Naive thymus-derived CD4-positive, alpha-beta T cell (primary cell): ENCODE measurements around the gene ALOX12B. TPM values are rescaled to one million over a fixed set of nuclear protein-coding genes. Genes with fewer than 3 reads are reported as not detected.
A peak's percentile ranks its signal among the peaks of the same experiment; 100 is the strongest.

Experiments used
- ATAC-seq: fragments of 150-1000 bp; cut with Tn5 transposase; 2 replicates; pipeline ENCODE4 v1.10.0; 2021; ENCODE audit warnings: mild to moderate bottlenecking, moderate library complexity
- CTCF ChIA-PET: fragments of 350-600 bp; sonication (Branson Sonifier 250); formaldehyde crosslinking; loops from one replicate; lab custom pipeline; 2021; ENCODE audit warnings: antibody characterized with exemption; lab: Charles Lee
- POLR2A ChIA-PET: fragments of 350-600 bp; sonication (Branson Sonifier 250); formaldehyde crosslinking; loops from one replicate; lab custom pipeline; 2021; ENCODE audit warnings: antibody characterized with exemption, inconsistent platforms; lab: Charles Lee
- DNase-seq, 9 donors: peaks; one replicate each; pipeline versions ENCODE4 v3.0.0 to v3.0.0-alpha.2; 2020 to 2022; ENCODE audit warnings: mixed read lengths in 1 of 9
- H3K27ac ChIP-seq: one replicate; pipeline ENCODE4 v1.7.0; 2013; ENCODE audit warnings: mild to moderate bottlenecking, low read depth, low read length, moderate library complexity
- H3K27me3 ChIP-seq, 2 donors: one replicate each; pipeline ENCODE4 v1.7.0; 2013; ENCODE audit warnings: low read length in 2 of 2, mild to moderate bottlenecking in 2 of 2, moderate library complexity in 2 of 2; ENCODE audit not compliant: control insufficient read depth in 2 of 2, insufficient read depth in 2 of 2
- H3K36me3 ChIP-seq, 3 experiments: 1 replicate in 2 of 3; 2 replicates in 1 of 3; pipeline ENCODE4 v1.7.0; 2013; ENCODE audit warnings: low read length in 3 of 3, mild to moderate bottlenecking in 3 of 3, moderate library complexity in 1 of 3; ENCODE audit not compliant: insufficient read depth in 3 of 3, control insufficient read depth in 2 of 3
- H3K4me1 ChIP-seq, 2 donors: one replicate each; pipeline ENCODE4 v1.7.0; 2013; ENCODE audit warnings: low read length in 2 of 2, mild to moderate bottlenecking in 2 of 2, moderate library complexity in 1 of 2; ENCODE audit not compliant: control insufficient read depth in 2 of 2, insufficient read depth in 2 of 2
- H3K4me3 ChIP-seq: 2 replicates; pipeline ENCODE4 v1.7.0; 2013; ENCODE audit warnings: mild to moderate bottlenecking, low read length
- H3K9me3 ChIP-seq, 3 experiments: 1 replicate in 2 of 3; 2 replicates in 1 of 3; pipeline ENCODE4 v1.7.0; 2013; ENCODE audit warnings: low read length in 3 of 3; ENCODE audit not compliant: control insufficient read depth in 2 of 3
- H3K27ac Mint-ChIP-seq, 9 donors: one replicate each; pipeline ENCODE4 v1.8.0; 2020 to 2022; ENCODE audit warnings: mixed read lengths in 9 of 9, mild to moderate bottlenecking in 8 of 9, moderate library complexity in 5 of 9, inconsistent platforms in 2 of 9
- H3K27me3 Mint-ChIP-seq, 5 donors: one replicate each; pipeline ENCODE4 v1.8.0; 2021 to 2022; ENCODE audit warnings: mixed read lengths in 5 of 5, mild to moderate bottlenecking in 1 of 5
- H3K36me3 Mint-ChIP-seq, 5 donors: one replicate each; pipeline ENCODE4 v1.8.0; 2020 to 2022; ENCODE audit warnings: mixed read lengths in 5 of 5, mild to moderate bottlenecking in 3 of 5, inconsistent platforms in 1 of 5
- H3K4me1 Mint-ChIP-seq, 7 donors: one replicate each; pipeline ENCODE4 v1.8.0; 2020 to 2022; ENCODE audit warnings: mixed read lengths in 7 of 7, mild to moderate bottlenecking in 3 of 7, inconsistent platforms in 1 of 7
- H3K4me3 Mint-ChIP-seq, 10 donors: one replicate each; pipeline ENCODE4 v1.8.0; 2020 to 2022; ENCODE audit warnings: mild to moderate bottlenecking in 10 of 10, mixed read lengths in 10 of 10, moderate library complexity in 6 of 10, inconsistent platforms in 2 of 10
- H3K9me3 Mint-ChIP-seq, 11 donors: one replicate each; pipeline ENCODE4 v1.8.0; 2020 to 2022; ENCODE audit warnings: mixed read lengths in 11 of 11, mild to moderate bottlenecking in 4 of 11, inconsistent platforms in 1 of 11, moderate library complexity in 1 of 11
- intact Hi-C, 2 donors: fragments of 100-400 bp; cut with micrococcal nuclease; formaldehyde crosslinking; loops; one replicate each; pipeline ENCODE4 v1.15.1; 2023
- polyA plus RNA-seq, 2 donors: library from polyadenylated mRNA; unstranded; fragments of 300-500 nt; fragmentation: Illumina TruSeq; gene quantifications; one replicate each; pipeline ENCODE4 v1.2.3, GENCODE V29; 2021
- total RNA-seq, 6 experiments: library from RNA in 5 of 6; stranded (reverse) in 5 of 6; gene quantifications; 1 replicate in 5 of 6; 2 replicates in 1 of 6; pipeline ENCODE4 v1.2.3 and lab custom pipeline; 2021 to 2026

Gene ALOX12B
- total and polyA plus RNA-seq, 7 experiments from 2014 or later, result 0.44 to 1.1 (median 0.94) TPM

DNA sequence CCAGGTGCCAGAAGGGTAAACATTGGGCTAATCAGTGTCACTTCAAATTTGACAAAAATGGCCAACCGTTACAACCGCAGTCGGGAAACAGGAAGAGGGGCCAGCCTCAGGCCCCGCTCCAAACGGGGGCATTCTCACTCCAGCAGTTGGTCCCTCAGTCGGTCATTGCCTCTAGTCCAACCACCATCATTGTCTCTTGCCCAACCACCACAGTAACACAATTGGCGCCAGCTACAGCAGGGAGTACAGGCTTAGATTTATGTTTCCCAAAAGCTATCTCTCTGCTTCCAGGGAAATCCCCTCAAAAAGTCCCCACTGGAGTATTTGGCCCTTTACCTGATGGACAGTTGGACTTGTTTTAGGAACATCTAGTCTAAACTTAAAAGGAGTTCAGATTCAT, 28.4 kb downstream of the ALOX12B start:
- POLR2A ChIA-PET, result interaction anchor here (0.7 kb wide), 1 partner anchor 127 kb away, joined by 3 read pairs; no protein-coding TSS in a partner anchor
- H3K36me3 ChIP-seq, result no peaks in the 10 kb centered on the region
- intact Hi-C loops, result loop anchor here (1.0 to 5.0 kb wide), 3 partner anchors 14 to 197 kb away; no protein-coding TSS in a partner anchor
- CTCF ChIA-PET, result interaction anchor here (0.6 to 10.9 kb wide), 9 partner anchors 15 to 727 kb away, joined by 3 to 122 read pairs (median 5); partner anchors contain the start of gene NAA38
- H3K9me3 ChIP-seq, result no peaks in the 10 kb centered on the region
- no peak for DNase-seq
- no peak overlapping the region for H3K27ac ChIP-seq
- H3K4me3 ChIP-seq, result no peak overlapping the region
- Mint-ChIP-seq H3K4me3 (no peak overlapping the region), H3K36me3 (no peaks in the 10 kb centered on the region), H3K9me3 (no peaks in the 10 kb centered on the region), H3K27ac (no peak overlapping the region), H3K27me3 (peaks cover 42 to 73% (median 54%) of the 10 kb centered on the region in 5 donors), H3K4me1 (peaks cover 0 to 20% (median 6%) of the 10 kb centered on the region in 7 donors)
- H3K4me1 ChIP-seq, result no peaks in the 10 kb centered on the region
- H3K27me3 ChIP-seq, result peaks cover 3 to 10% of the 10 kb centered on the region in 2 donors
- no peak for ATAC-seq

DNA sequence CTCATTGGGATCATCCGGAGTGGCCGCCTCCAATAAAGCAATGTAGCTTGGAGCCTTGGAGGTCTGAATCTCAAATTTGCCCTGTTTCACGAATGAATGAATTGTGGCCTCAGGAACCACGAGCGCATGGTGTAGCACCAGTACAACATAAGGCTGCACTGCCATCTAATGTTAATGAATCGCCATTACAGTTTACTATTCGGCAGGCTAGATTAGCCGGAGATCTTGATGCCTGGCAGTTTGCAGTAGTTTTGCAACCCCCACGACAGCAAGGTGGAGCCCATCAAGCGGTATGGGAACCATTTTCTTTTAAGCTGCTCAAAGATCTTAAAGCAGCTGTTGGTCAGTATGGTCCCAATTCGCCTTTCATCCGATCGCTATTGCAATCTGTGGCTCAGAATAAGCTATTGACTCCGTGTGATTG, 29.8 kb downstream of the ALOX12B start:
- H3K27me3 Mint-ChIP-seq, result peaks cover 34 to 62% (median 44%) of the 10 kb centered on the region in 5 donors
- H3K4me1 ChIP-seq, result no peaks in the 10 kb centered on the region
- POLR2A ChIA-PET, result interaction anchor here (0.6 to 1.1 kb wide), 2 partner anchors 22 to 530 kb away, joined by 3 read pairs; no protein-coding TSS in a partner anchor
- H3K36me3 Mint-ChIP-seq, result no peaks in the 10 kb centered on the region
- intact Hi-C loops, result loop anchor here (1.0 to 5.0 kb wide), 8 partner anchors 15 to 314 kb away; no protein-coding TSS in a partner anchor
- CTCF ChIA-PET, result interaction anchor here (0.6 to 10.9 kb wide), 13 partner anchors 8 to 430 kb away, joined by 3 to 122 read pairs (median 4); partner anchors contain the start of gene SAT2
- H3K4me3 Mint-ChIP-seq, result no peak overlapping the region
- H3K4me3 ChIP-seq, result no peak overlapping the region
- peak in 7 of 9 donors; percentile 49 to 73 (median 64) for DNase-seq
- no peaks in the 10 kb centered on the region for H3K36me3 ChIP-seq
- no peak overlapping the region for H3K27ac Mint-ChIP-seq
- ATAC-seq, result peak; percentile 90
- no peak overlapping the region for H3K27ac ChIP-seq
- peaks cover 0 to 20% (median 6%) of the 10 kb centered on the region in 7 donors for H3K4me1 Mint-ChIP-seq
- peaks cover 0 to 4% of the 10 kb centered on the region in 2 donors for H3K27me3 ChIP-seq
- H3K9me3 ChIP-seq, result no peaks in the 10 kb centered on the region
- no peaks in the 10 kb centered on the region for H3K9me3 Mint-ChIP-seq

DNA sequence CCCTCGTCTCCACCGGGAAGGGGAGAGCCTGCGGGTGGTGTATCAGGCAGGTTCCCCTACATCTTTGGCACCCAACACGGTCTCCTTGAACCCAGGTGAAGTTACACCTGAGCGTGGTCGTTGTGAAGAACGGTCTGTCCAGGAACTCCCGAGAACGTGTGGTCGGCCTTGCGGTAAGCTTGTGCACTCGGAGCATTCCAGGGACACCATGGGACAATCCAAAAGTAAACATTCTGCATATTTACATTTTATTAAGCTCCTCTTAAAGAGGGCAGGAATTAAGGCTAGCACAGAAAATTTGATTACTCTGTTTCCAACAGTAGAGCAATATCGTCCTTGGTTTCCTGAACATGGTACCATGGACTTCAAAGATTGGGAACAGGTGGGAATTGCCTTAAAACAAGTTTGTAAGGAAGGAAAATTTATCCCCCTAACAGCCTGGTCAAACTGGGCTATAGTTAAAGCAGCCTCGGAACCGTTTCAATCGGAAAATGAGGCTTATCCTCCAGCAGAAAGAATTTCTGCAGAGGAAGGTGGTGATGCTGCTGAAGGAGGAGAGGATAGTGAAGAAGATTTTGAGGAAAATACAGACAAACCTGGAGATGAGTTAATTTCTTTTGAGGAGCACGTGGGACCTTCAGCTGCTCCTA, 30.4 kb downstream of the ALOX12B start:
- CTCF ChIA-PET, result interaction anchor here (0.6 to 10.9 kb wide), 12 partner anchors 8 to 430 kb away, joined by 3 to 122 read pairs (median 4); partner anchors contain the start of gene SAT2
- intact Hi-C loops, result loop anchor here (1.0 to 5.0 kb wide), 8 partner anchors 16 to 314 kb away; no protein-coding TSS in a partner anchor
- Histone ChIP-seq H3K4me3 (no peak overlapping the region), H3K27ac (no peak overlapping the region), H3K9me3 (no peaks in the 10 kb centered on the region), H3K4me1 (no peaks in the 10 kb centered on the region), H3K27me3 (no peaks in the 10 kb centered on the region), H3K36me3 (no peaks in the 10 kb centered on the region)
- H3K27ac Mint-ChIP-seq, result peak overlapping the region in 1 of 9 donors; percentile 45
- DNase-seq (no peak), ATAC-seq (no peak)
- no peak overlapping the region for H3K4me3 Mint-ChIP-seq
- peaks cover 28 to 56% (median 38%) of the 10 kb centered on the region in 5 donors for H3K27me3 Mint-ChIP-seq
- H3K36me3 Mint-ChIP-seq, result no peaks in the 10 kb centered on the region
- POLR2A ChIA-PET, result interaction anchor here (1.1 kb wide), 1 partner anchor 22 kb away, joined by 3 read pairs; no protein-coding TSS in a partner anchor
- peaks cover 0 to 20% (median 6%) of the 10 kb centered on the region in 7 donors for H3K4me1 Mint-ChIP-seq
- H3K9me3 Mint-ChIP-seq, result no peaks in the 10 kb centered on the region

DNA sequence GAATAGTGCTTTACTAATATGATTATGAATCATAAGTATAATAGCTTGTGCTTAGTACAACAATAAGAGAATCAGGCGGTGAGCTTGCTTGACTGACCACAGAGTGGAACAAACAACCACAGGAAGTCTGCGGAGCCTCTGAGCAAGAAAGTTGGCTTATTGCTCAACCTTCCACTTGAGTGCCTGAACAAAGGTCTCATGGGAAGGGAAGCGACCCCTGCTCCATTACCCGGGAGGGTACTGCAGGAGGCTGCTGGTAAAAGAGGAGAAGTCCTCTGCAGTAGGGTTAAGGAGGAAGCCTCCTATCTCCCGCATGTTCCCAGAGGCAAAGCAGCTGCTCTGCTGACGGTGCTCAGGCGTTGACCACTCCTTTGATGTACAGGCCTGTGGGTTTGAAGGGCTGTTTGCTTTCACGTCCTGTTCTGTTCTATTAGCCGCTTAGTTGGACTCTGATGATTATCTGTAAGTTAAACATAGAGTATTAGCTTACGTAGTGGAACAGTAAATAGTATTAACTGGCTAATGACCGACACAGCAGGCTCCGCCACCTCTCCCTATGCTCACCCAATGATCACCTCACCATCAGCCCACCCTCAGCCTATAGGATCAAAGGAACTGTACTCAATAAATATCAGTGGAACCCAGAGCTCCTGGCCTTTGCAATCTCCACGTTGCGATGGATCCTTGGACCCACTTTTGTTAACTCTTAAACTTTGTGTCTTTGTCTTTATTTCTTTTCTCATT, 31.1 kb downstream of the ALOX12B start:
- no peak overlapping the region for H3K27ac ChIP-seq
- H3K36me3 ChIP-seq, result no peaks in the 10 kb centered on the region
- POLR2A ChIA-PET, result interaction anchor here (1.1 kb wide), 1 partner anchor 23 kb away, joined by 3 read pairs; no protein-coding TSS in a partner anchor
- no peaks in the 10 kb centered on the region for H3K9me3 ChIP-seq
- H3K27me3 Mint-ChIP-seq, result peaks cover 24 to 49% (median 31%) of the 10 kb centered on the region in 5 donors
- no peak overlapping the region for H3K27ac Mint-ChIP-seq
- ATAC-seq, result peak; percentile 77
- CTCF ChIA-PET, result interaction anchor here (0.6 to 10.9 kb wide), 9 partner anchors 15 to 314 kb away, joined by 3 to 122 read pairs (median 7); no protein-coding TSS in a partner anchor
- no peak overlapping the region for H3K4me3 ChIP-seq
- H3K36me3 Mint-ChIP-seq, result no peaks in the 10 kb centered on the region
- no peaks in the 10 kb centered on the region for H3K9me3 Mint-ChIP-seq
- H3K4me1 ChIP-seq, result no peaks in the 10 kb centered on the region
- peak overlapping the region in 1 of 10 donors; percentile 29 for H3K4me3 Mint-ChIP-seq
- DNase-seq, result peak in 1 of 9 donors; percentile 43
- peaks cover 0 to 20% (median 6%) of the 10 kb centered on the region in 7 donors for H3K4me1 Mint-ChIP-seq
- H3K27me3 ChIP-seq, result no peaks in the 10 kb centered on the region
- intact Hi-C loops, result loop anchor here (2.0 to 5.0 kb wide), 4 partner anchors 16 to 194 kb away; no protein-coding TSS in a partner anchor

DNA sequence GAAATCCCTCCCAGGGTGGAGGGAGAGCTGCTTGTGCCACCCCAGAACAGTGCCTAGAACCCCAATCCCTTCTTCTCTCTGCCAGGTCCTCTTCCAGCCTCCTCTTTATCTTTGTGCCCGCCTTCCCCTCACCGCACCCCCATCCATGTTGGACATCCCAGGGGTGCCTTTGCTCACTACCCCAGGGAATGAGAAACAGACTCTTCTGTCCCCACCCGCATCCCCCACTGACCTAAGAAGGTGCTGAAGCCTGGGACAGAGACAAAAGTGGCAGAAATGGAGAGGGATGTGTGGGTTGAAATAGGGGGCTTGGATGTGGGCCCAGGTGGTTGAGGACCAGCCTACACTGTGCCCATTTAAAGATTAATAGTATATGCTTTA, 31.7 kb downstream of the ALOX12B start:
- DNase-seq, result no peak
- H3K27me3 Mint-ChIP-seq, result peaks cover 22 to 44% (median 26%) of the 10 kb centered on the region in 5 donors
- Histone ChIP-seq H3K27ac (no peak overlapping the region), H3K4me3 (no peak overlapping the region), H3K27me3 (no peaks in the 10 kb centered on the region), H3K36me3 (no peaks in the 10 kb centered on the region), H3K4me1 (no peaks in the 10 kb centered on the region), H3K9me3 (no peaks in the 10 kb centered on the region)
- peak overlapping the region in 1 of 10 donors; percentile 29 for H3K4me3 Mint-ChIP-seq
- H3K4me1 Mint-ChIP-seq, result peaks cover 0 to 20% (median 6%) of the 10 kb centered on the region in 7 donors
- ChIA-PET CTCF (interaction anchor here (0.6 to 10.9 kb wide), 4 partner anchors 14 to 313 kb away, joined by 3 to 122 read pairs (median 8); no protein-coding TSS in a partner anchor), POLR2A (interaction anchor here (0.6 kb wide), 1 partner anchor 19 kb away, joined by 3 read pairs; no protein-coding TSS in a partner anchor)
- intact Hi-C loops, result loop anchor here (2.0 to 5.0 kb wide), 4 partner anchors 17 to 194 kb away; no protein-coding TSS in a partner anchor
- no peaks in the 10 kb centered on the region for H3K36me3 Mint-ChIP-seq
- H3K27ac Mint-ChIP-seq, result no peak overlapping the region
- ATAC-seq, result no peak
- H3K9me3 Mint-ChIP-seq, result no peaks in the 10 kb centered on the region

DNA sequence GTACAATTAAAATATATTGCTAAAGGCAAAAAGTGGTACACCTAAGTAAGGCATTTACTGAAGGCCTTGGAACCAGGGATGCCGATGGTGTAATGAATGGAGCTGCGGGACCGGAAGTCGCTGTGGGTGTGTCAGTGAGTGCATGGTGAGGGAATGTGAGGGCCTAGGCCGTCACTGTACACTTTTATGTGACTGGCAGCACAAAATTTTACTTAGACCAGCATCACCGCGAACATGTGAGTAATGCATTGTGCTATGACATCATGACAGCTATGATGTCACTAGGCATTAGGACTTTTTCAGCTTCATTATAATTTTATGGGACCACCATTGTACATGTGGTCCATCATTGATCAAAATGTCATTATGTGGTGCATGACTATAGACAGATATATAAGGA, 33.9 kb downstream of the ALOX12B start:
- no peak for ATAC-seq
- Histone ChIP-seq H3K9me3 (no peaks in the 10 kb centered on the region), H3K27me3 (no peaks in the 10 kb centered on the region), H3K4me1 (no peaks in the 10 kb centered on the region), H3K27ac (no peak overlapping the region), H3K36me3 (no peaks in the 10 kb centered on the region), H3K4me3 (no peak overlapping the region)
- no peaks in the 10 kb centered on the region for H3K9me3 Mint-ChIP-seq
- H3K27me3 Mint-ChIP-seq, result peaks cover 7 to 25% (median 12%) of the 10 kb centered on the region in 5 donors
- H3K36me3 Mint-ChIP-seq, result no peaks in the 10 kb centered on the region
- DNase-seq, result no peak
- no peak overlapping the region for H3K4me3 Mint-ChIP-seq
- intact Hi-C loops, result no loop called here
- ChIA-PET CTCF (no interaction called here), POLR2A (no interaction called here)
- no peak overlapping the region for H3K27ac Mint-ChIP-seq
- H3K4me1 Mint-ChIP-seq, result peaks cover 0 to 17% (median 6%) of the 10 kb centered on the region in 7 donors
